Activated CD8-positive, alpha-beta memory T cell treated with anti-CD3 and anti-CD28 coated beads for 24 hours (primary cell): ENCODE measurements around the gene TNNI2.
"Not testable (repeated sequence)": the region's sequence is repeated elsewhere in the genome, so short reads cannot be mapped to it uniquely, and the experiment has no call there.

Experiments used
- DNase-seq: peaks from one replicate; pipeline ENCODE4 v3.0.0-alpha.2; 2020

Gene TNNI2

DNA sequence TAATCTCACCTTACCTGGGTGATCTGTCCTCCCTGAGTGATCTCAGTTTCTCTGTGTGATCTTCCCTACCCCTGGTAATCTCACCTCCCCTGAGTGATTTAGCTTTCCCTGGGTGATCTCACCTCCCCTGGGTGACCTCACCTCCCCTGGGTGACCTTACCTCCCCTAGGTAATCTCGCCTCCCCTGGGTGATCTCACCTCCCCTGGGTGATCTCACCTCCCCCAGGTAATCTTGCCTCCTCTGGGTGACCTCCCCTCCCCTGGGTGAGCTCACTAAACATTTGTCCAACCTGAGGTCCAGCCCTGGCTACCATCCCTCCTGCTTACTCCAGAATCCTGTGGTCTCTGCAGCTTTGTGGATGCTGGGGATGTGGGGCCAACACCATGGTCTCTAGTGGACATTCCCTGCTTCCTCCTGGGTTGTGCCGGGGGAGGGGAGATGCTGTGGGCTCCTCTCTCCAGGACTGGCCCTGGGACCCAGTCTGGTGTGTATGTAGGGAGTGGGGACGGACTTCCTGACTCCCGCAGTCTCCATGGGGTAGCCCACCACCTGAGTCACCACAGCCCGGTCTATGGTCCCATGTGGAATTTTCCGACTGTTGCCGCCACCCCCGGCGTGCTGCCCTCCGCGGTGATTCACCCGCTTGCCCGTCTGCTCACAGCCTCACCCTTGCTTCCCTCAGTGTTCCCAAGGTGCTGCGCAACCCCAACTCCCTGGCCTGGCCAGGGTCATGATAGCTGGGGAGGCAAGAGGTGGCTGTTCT lies 24.0 kb downstream of the TNNI2 start:
- DNase-seq, result no peak

- DNase-seq, result no peak
Observed at GRCh38 chr11:1863352-1864216, 24.8 kb downstream of the TNNI2 start.

DNA sequence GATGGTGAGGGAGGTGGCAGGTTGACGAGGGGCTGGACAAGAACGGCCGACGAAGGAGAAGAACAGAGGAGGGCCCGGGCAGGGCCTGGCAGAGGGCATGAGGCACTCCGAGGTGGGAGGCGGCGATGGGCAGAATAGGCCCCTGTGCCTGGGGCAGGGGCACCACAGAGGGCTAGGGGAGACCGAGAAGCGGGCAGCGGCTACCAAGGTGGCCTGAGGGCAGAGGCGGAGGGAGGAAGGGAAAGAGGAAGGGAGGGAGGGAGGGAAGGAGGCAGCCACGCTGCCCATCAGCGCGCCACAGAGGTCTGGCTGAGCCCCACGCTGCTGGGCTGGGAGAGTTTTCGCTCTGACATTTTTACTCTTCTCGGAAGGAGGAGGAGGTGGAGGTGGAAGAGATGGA lies 25.4 kb downstream of the TNNI2 start:
- DNase-seq, result no peak

DNA sequence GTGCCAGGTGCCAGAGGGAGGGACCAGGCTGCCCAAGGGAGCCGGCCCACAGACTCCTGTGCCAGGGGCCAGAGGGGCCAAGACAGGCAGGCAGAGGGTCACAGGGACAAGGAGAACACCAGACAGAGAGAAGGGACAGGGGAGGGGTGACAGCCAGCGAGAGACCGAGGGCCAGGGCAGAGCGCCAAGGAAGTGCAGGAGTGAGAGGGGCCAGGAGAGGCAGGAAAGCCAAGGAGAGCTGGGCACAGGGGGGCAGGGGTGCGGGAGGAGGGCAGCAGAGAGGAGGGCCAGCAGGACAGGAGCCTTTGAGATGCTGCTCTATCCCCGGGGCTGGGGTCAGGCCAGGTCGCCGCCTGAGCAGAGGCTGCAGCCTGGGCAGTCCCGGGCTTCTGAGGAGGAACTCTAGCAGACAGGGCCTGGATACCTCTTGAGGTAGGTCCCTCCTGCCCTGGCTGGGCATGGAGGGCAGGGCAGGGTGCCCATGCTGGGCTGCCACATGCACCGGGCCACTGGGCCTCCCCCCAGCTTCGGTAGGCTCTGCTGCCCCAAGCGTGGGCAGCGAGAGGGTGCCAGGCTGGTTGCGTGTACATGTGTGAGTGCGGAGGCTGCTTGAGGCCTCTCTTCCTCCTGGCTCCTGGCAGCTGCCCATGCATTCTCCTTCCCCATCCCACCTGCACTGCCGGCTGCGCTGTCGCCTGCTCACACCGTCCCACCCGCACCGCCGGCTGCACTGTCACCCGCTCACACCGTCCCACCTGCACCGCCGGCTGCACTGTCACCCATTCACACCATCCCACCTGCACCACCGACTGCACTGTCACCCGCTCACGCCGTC lies 26.3 kb downstream of the TNNI2 start:
- DNase-seq, result no peak

DNA sequence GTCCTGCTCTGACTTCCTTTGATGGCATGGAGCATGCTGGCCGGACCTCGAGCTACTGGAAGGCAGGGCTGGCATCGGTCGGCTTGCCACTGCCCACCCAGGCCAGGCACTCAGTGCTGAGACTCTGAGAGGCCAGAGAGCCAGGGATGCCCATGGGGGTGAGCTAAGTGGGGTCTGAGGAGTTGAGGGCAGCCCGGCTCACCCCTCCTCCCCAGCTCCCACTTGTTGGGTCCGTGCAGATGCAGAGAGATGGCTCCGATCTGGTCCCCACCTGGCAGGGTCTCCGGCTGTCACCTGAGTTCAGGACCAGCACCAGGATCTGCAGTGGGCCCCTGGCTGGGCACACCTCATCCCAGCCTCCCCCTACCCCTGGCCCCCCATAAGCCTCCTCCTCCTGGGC lies 27.4 kb downstream of the TNNI2 start:
- no peak for DNase-seq

GRCh38 chr11:1866776-1867175 lies 28.0 kb downstream of the TNNI2 start:
- DNase-seq, result no peak

DNA sequence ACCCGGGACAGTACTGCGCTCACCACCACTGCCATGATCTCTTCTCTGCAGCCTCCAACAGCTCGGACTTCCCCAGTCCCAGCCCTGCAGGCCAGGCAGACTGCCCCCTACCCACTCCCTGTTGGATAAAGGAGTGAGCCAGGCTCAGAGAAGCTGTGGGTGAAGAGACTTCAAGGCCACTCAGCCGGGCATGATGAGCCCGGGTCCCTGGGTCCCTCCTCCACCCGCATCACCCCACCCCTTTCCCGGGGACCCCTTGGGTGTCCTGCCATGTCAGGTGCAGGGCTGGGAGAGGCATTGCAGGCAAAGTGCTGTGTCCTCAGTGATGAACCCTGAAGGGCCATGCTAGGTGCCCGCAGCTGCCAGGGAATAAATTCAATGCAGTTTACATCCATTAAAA lies 28.6 kb downstream of the TNNI2 start:
- no peak for DNase-seq

DNA sequence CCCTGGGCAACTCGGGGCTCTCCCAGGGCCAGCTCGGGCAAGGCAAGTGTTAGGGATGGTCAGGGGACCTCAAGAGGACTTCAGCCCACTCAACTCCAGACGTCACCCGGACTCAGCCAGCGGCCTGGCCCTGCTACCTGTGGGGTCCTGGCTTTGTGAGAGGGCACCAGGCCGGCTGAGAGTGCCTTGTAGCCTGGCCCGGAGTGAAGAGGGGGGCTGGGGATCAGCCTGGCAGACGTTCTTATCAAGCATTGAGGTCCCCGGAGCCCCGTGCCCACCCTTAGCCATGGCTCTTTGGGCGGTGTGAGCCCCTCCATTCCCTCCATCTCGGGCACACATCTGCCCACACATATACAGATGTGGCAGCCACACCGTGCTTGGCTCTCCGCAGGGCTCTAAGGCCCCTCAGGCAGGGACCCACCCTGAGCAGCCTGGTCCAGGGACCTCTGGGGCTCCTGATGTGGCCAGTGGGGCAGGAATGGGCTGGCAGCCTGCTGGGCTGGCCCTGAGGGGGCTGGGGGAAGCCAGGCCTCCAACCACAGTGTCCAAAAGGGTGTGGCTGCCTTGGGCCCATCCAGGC lies 29.4 kb downstream of the TNNI2 start:
- no peak for DNase-seq

GRCh38 chr11:1868636-1869291 lies 30.0 kb downstream of the TNNI2 start:
- DNase-seq, result no peak

GRCh38 chr11:1869427-1870325 lies 30.9 kb downstream of the TNNI2 start:
- DNase-seq, result no peak

DNA sequence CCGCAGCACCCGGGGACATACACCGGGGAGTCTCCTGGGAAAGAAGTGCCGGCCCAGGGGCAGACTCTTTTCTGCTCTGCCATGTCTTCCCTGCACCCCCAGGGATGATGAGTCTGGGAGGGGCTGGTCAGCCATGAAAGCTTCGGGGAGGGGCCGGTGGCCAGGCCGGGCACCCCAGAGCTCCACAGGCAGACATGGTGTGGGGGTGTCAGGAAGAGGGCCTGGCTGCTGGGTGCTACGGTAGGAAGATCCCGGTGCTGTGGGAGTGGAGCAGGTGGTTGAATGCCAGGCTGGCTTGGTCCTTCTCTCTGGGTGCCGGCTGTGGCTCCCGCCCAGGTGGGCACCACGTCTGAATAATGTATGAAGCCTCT lies 31.5 kb downstream of the TNNI2 start:
- DNase-seq, result no peak

- peak; percentile 81 for DNase-seq
Observed at GRCh38 chr11:1870721-1871466, 32.1 kb downstream of the TNNI2 start.

DNA sequence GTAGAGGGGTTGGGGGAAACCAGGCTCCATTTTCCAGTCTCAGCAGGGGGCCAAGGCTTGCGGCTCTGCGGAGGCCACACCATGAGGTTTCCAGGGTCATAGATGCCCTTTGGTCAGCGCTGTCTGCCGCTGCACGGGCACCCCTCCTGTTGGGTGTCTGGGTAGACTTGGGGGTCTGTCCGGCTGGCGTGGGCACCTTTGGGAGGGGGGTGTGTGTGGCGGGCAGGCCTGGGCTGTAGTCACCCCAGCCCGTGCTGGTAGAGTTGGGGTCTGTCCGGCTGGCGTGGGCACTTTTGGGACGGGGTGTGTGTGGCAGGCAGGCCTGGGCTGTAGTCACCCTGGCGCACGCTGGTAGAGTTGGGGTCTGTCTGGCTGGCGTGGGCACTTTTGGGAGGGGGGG lies 32.8 kb downstream of the TNNI2 start:
- DNase-seq, result no peak

DNA sequence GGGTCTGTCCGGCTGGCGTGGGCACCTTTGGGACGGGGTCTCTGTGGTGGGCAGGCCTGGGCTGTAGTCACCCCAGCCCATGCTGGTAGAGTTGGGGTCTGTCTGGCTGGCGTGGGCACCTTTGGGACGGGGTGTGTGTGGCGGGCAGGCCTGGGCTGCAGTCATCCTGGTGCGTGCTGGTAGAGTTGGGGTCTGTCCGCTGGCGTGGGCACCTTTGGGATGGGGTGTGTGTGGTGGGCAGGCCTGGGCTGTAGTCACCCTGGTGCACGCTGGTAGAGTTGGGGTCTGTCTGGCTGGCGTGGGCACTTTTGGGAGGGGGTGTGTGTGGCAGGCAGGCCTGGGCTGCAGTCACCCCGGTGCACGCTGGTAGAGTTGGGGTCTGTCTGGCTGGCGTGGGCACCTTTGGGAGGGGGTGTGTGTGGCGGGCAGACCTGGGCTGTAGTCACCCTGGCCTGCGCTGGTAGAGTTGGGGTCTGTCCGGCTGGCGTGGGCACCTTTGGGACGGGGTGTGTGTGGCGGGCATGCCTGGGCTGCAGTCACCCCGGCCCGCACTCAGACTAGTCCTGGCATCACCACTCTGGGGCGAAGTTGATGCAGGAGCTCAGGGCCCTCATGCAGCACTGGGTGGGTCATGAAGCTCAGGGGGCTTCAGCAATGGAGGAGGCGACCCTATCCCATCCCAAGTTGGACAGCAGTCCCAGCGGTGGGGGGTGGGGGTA lies 33.6 kb downstream of the TNNI2 start:
- no peak for DNase-seq

DNA sequence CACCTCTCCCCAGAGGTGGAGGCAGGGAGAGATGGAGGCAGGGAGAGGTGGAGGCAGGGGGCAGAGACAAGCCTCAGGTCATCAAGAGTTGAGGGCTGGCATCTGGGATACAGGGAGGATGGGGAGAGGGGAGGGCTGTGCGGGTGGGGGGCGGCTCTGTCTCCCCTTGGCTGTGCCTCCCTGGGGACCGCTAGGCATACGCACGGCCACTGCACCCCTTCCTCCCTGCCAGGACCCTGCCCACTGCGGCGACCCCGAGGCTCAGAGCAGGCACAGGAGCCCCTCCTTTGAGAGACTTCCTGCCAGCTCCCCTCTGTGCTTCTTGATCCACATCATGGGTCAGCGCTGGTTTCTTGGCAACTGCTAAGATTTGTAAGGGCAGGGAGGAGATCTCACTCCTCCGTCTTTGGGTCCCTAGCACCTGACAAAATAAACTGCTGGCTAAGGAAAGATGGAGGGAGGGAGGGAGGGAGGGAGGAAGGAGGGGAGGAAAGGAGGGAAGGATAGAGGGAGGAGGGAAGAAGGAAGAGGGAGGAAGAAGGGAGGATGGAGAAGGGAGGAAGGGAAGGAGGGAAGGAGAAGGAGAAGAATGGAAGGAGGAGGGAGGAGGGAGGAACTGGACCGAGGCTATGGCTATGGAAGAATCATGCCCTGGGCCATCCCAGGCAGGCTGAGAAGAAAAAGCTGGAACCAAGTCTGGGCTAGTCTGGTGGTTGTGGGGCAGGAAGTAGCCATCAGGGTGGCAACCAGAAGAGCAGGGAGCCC lies 34.4 kb downstream of the TNNI2 start:
- no peak for DNase-seq

- DNase-seq, result not testable (repeated sequence)
Observed at GRCh38 chr11:1873813-1874150, 35.0 kb downstream of the TNNI2 start.

- DNase-seq, result not testable (repeated sequence)
Observed at GRCh38 chr11:1874441-1875092, 35.8 kb downstream of the TNNI2 start.

DNA sequence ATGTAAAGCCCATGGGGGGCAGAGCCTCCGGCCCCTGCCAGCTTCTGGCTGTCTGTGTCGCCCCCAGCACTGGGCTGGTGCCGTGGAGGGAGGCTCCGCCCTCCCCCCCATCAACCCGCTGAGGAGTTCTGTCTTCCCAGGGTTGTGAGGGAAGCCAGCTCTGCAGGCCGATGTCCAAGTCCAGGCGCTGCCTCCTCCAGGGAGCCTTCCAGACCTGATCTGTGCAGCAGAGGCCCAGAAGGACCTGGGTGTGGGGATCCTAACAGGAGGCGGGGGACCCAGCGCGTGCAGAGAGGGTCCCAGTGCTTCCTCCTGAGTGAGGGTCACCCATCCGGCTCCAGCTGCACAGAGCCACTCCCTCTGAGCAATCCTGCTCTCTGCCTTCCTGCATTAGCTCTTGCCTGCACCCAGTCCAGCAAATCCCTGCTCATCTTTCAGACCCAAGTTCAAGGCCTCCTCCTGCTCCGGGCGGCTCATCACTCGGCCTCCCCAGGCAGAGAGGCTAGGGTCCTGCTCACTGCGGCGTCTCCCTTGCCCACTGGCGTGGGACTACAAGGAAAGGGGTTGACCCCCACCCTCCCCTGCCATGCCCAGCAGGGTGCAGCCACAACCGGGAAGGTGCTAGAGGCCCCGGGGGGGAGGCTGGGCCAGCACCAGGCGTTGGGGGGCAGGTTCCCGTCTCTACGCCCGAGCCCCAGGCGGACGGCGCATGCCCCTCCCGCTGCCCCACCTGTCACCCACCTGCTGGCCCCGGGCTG lies 36.5 kb downstream of the TNNI2 start:
- DNase-seq, result no peak
